ENCODE results near the gene MAP3K9.

Gene MAP3K9

DNA sequence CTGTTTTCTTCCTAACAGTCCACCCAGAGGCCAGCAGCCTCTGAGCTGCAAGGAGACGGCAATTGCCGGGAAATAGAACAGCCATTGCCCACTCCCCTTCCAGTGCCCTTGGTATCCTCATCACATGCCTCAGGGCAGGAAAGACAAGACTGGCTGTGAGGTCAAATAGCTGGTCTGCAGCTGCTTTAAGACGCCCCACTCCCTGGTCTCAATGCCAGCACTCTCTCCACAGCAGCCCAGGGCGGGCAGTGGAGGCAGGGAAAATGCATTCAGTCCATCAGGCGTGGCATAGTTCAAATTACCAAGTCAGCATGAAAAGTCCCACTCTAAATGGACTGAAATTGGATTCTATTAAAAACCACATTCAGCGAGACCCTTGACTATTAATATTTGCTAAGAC is 132.0 kb downstream of the MAP3K9 start:
- Histone ChIP-seq H3K4me1 (ENCODE audit: control insufficient read depth, insufficient read depth, low read length) (no peaks in the 10 kb centered on the region), H3K36me3 (ENCODE audit: insufficient read depth, low read length) (no peaks in the 10 kb centered on the region), H3K9me3 (replicated peaks; ENCODE audit: low read length) (no peaks in the 10 kb centered on the region), H3K4me3 (ENCODE audit: low read length) (no peak overlapping the region), H3K27me3 (ENCODE audit: control insufficient read depth, insufficient read depth, low read length) (no peaks in the 10 kb centered on the region), H3K4me2 (ENCODE audit: low read length) (no peak overlapping the region), H3K9ac (ENCODE audit: low read depth, low read length) (no peak overlapping the region)

Data from skeletal muscle satellite cell (primary cell).